HG03108 (cell line): Measurements from ENCODE around the gene SLC25A10.

Source experiments
- ATAC-seq: cut with Tn5 transposase; IDR thresholded peaks from one replicate; pipeline ENCODE4 v1.9.1; 2021; ENCODE audit warnings: moderate library complexity; ENCODE audit not compliant: unreplicated experiment

The SLC25A10 gene

GRCh38 chr17:81741594-81742452 lies 29.7 kb downstream of the SLC25A10 start:
- no peak for ATAC-seq
